Endothelial cell of umbilical vein (primary cell): ENCODE data around the gene BCAS3.

ENCODE experiments used
- CTCF ChIP-seq, 2 donors: IDR thresholded peaks; 1 replicate in 1 of 2; 2 replicates in 1 of 2; pipeline ENCODE4 v1.5.1; 2011; ENCODE audit warnings: low read length in 2 of 2, mild to moderate bottlenecking in 2 of 2, moderate library complexity in 2 of 2, control low read depth in 1 of 2, inconsistent platforms in 1 of 2, low read depth in 1 of 2; ENCODE audit not compliant: insufficient read depth in 1 of 2; ENCODE audit errors: extremely low read depth in 1 of 2
- EZH2 ChIP-seq: IDR thresholded peaks from 2 replicates; pipeline ENCODE4 v1.6.1; 2012; ENCODE audit warnings: borderline replicate concordance, low read depth, mild to moderate bottlenecking, moderate library complexity, low read length, inconsistent platforms; ENCODE audit not compliant: severe bottlenecking
- POLR2AphosphoS5 ChIP-seq: IDR thresholded peaks from 2 replicates; pipeline ENCODE4 v1.6.1; 2012; ENCODE audit warnings: low read depth, mild to moderate bottlenecking, control low read depth, low read length, moderate library complexity; ENCODE audit not compliant: insufficient read depth

- TF ChIP-seq CTCF (IDR thresholded peaks at IDR 0.05; ENCODE audit: extremely low read depth in 1 of 2, insufficient read depth in 1 of 2, low read depth in 1 of 2, low read length in 2 of 2), result no peak
- TF ChIP-seq POLR2AphosphoS5, result no peak
- no peak for TF ChIP-seq EZH2
These were observed 572.8 kb downstream of the BCAS3 start for GRCh38 chr17:61250335-61250890.
